HS-27A (cell line): Measurements from ENCODE around the gene GAB4.
"Not testable (repeated sequence)": the region's sequence is repeated elsewhere in the genome, so short reads cannot be mapped to it uniquely, and the experiment has no call there.

ENCODE experiments used
- DNase-seq: peaks from one replicate; pipeline ENCODE4 v3.0.0-alpha.2; 2012; ENCODE audit warnings: low read depth, missing footprints

GAB4 gene

GRCh38 chr22:16958475-16958874 is 49.5 kb downstream of the GAB4 start:
- no peak for DNase-seq

GRCh38 chr22:16957781-16958180 is 50.2 kb downstream of the GAB4 start:
- DNase-seq, result no peak

- DNase-seq, result no peak
Measured at GRCh38 chr22:16956290-16956689, 51.7 kb downstream of the GAB4 start.

- DNase-seq, result no peak
Measured at GRCh38 chr22:16955678-16956210, 52.3 kb downstream of the GAB4 start.

GRCh38 chr22:16955081-16955480 is 52.9 kb downstream of the GAB4 start:
- DNase-seq, result no peak

- no peak for DNase-seq
Measured at GRCh38 chr22:16954060-16954403, 54.0 kb downstream of the GAB4 start.

- DNase-seq, result no peak
Measured at GRCh38 chr22:16953206-16954059, 54.6 kb downstream of the GAB4 start.

GRCh38 chr22:16949561-16949960 is 58.5 kb downstream of the GAB4 start:
- no peak for DNase-seq

GRCh38 chr22:16937811-16938210 is 70.2 kb downstream of the GAB4 start:
- DNase-seq, result no peak

GRCh38 chr22:16937209-16937608 is 70.8 kb downstream of the GAB4 start:
- DNase-seq, result not testable (repeated sequence)

GRCh38 chr22:16936625-16937024 is 71.4 kb downstream of the GAB4 start:
- no peak for DNase-seq

- no peak for DNase-seq
Measured at GRCh38 chr22:16935209-16935608, 72.8 kb downstream of the GAB4 start.

GRCh38 chr22:16933291-16934282 is 74.4 kb downstream of the GAB4 start:
- no peak for DNase-seq

GRCh38 chr22:16932577-16932976 is 75.4 kb downstream of the GAB4 start:
- DNase-seq, result no peak

- DNase-seq, result no peak
Measured at GRCh38 chr22:16925407-16925966, 82.5 kb downstream of the GAB4 start.

GRCh38 chr22:16922706-16923105 is 85.3 kb downstream of the GAB4 start:
- no peak for DNase-seq

GRCh38 chr22:16922076-16922475 is 85.9 kb downstream of the GAB4 start:
- no peak for DNase-seq

- DNase-seq, result no peak
Measured at GRCh38 chr22:16917144-16918003, 90.6 kb downstream of the GAB4 start.

GRCh38 chr22:16915701-16916100 is 92.3 kb downstream of the GAB4 start:
- DNase-seq, result no peak

GRCh38 chr22:16914911-16915310 is 93.1 kb downstream of the GAB4 start:
- DNase-seq, result not testable (repeated sequence)

GRCh38 chr22:16914006-16914405 is 94.0 kb downstream of the GAB4 start:
- no peak for DNase-seq
